GM18868 (cell line): ENCODE measurements around the gene DLST.

Experiments
- ATAC-seq: cut with Tn5 transposase; IDR thresholded peaks from one replicate; pipeline ENCODE4 v1.9.1; 2021; ENCODE audit warnings: mild to moderate bottlenecking, moderate library complexity; ENCODE audit not compliant: unreplicated experiment

The DLST gene

DNA sequence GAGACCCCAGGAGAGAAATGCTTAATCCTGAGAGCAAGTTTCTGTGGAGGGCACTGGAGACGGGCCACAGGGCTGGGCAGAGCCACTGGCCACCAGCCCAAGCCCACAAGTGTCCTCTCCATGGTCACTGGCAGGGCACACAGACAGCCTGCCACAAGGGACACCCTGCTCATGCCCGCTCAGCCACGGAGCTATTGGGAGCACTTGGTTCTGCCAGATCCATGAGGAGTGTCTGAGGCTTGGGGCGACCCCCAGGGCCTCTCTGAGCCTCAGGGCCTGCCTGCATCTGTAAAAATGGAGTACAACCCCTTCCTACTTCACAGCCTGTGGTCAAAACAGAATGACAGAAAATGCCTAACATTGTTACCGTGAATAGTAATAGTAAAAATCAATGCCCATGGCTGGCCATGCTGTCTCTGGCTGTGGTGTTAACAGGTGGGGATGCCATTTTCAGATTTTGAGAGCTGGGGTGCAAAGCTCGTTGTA, 70.5 kb downstream of the DLST start:
- ATAC-seq, result no peak

DNA sequence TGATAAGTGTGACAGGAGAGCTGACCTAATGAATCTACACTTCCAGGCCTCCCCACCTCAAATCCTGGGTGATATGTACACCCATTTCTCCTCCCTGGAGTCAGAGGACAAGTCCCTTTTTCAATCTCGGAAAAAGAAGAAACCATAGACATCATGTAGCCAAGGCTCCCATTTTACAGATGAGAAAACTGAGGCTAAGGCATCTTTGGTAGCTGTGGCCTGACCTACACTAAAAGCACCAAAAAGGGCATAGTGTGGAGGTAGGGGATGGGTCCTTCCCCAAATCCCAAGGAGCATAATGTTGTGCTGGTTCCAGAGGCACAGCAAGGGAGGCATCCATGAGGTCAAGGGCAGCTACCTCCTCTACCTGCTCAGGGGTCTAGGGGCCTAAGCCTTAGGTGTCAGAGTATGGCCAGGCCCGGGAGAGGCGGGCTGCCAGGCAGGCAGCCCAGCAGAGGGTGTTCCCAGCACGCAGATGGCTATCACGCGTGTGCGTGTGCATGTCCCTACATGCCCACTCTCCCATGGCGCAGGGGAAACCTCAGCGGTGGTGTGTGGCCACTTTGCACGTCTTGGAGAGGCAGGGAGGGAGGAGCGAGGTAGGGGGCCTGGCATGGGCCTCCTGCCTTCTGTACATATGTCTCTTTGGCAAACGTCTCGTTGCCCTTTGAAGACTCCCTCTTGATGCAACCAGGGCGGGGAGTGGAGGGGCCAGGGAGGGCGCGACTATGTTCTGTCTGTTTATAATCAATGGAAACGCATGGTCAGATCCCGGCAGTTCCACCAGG, 71.2 kb downstream of the DLST start:
- ATAC-seq, result no peak
